Activated CD8-positive, alpha-beta memory T cell treated with anti-CD3 and anti-CD28 coated beads, Interleukin-2, amount 10 ng/mL, durations not matched to agents 7 days and 5 days (primary cell): Measurements from ENCODE around the gene WDR12. TPM values are rescaled to one million over a fixed set of nuclear protein-coding genes. Genes with fewer than 3 reads are reported as not detected.
A peak's percentile ranks its signal among the peaks of the same experiment; 100 is the strongest.
"Not testable (repeated sequence)": the region's sequence is repeated elsewhere in the genome, so short reads cannot be mapped to it uniquely, and the experiment has no call there.

Experiments used
- ATAC-seq: fragments of 150-1000 bp; cut with Tn5 transposase; one replicate; pipeline ENCODE4 v1.10.0; 2021; ENCODE audit warnings: moderate library complexity
- CTCF ChIA-PET: fragments of 350-600 bp; sonication (Branson Sonifier 250); formaldehyde crosslinking; loops from one replicate; lab custom pipeline; 2021; ENCODE audit warnings: antibody characterized with exemption; lab: Charles Lee
- DNase-seq: peaks from one replicate; pipeline ENCODE4 v3.0.0-alpha.2; 2020
- H3K27ac Mint-ChIP-seq: one replicate; pipeline ENCODE4 v1.8.0; 2021; ENCODE audit warnings: mild to moderate bottlenecking, mixed read lengths
- H3K27me3 Mint-ChIP-seq: one replicate; pipeline ENCODE4 v1.8.0; 2021; ENCODE audit warnings: mixed read lengths
- H3K36me3 Mint-ChIP-seq: one replicate; pipeline ENCODE4 v1.8.0; 2021; ENCODE audit warnings: mild to moderate bottlenecking, mixed read lengths
- H3K4me1 Mint-ChIP-seq: one replicate; pipeline ENCODE4 v1.8.0; 2021; ENCODE audit warnings: mixed read lengths
- H3K4me3 Mint-ChIP-seq: one replicate; pipeline ENCODE4 v1.8.0; 2021; ENCODE audit warnings: mild to moderate bottlenecking, moderate library complexity, mixed read lengths
- H3K9me3 Mint-ChIP-seq: one replicate; pipeline ENCODE4 v1.8.0; 2022; ENCODE audit warnings: low read depth, mixed read lengths
- total RNA-seq, 2 experiments: library from RNA; stranded (reverse); gene quantifications; one replicate each; pipeline ENCODE4 v1.2.3, GENCODE V29; 2021

The WDR12 gene
- total RNA-seq, 2 experiments from 2014 or later = 51.8 to 81.7 TPM

- H3K4me1 Mint-ChIP-seq = peaks cover 12% of the 10 kb centered on the region
- CTCF ChIA-PET = interaction anchor here (0.8 to 3.5 kb wide), 9 partner anchors 17 to 582 kb away, joined by 3 to 42 read pairs (median 3); partner anchors contain the start of gene CYP20A1
- H3K36me3 Mint-ChIP-seq = no peaks in the 10 kb centered on the region
- peak; percentile 68 for ATAC-seq
- peak; percentile 65 for DNase-seq
- H3K27me3 Mint-ChIP-seq = no peaks in the 10 kb centered on the region
- H3K27ac Mint-ChIP-seq = peak within 1 kb of the TSS; percentile 82
- H3K4me3 Mint-ChIP-seq = peak within 1 kb of the TSS; percentile 91
- H3K9me3 Mint-ChIP-seq = no peaks in the 10 kb centered on the region
Observed at GRCh38 chr2:202871300-202872141, 40.0 kb downstream of the WDR12 start, which contains the start of gene ICA1L. Gene ICA1L, minus strand, starts transcription at chr2:202871766. Its CDS starts 42,757 bp downstream, at chr2:202829009.

GRCh38 chr2:202870431-202871299, 40.8 kb downstream of the WDR12 start:
- peak; percentile 82 for DNase-seq
- no peaks in the 10 kb centered on the region for H3K27me3 Mint-ChIP-seq
- CTCF ChIA-PET = interaction anchor here (0.6 to 3.5 kb wide), 12 partner anchors 18 to 583 kb away, joined by 3 to 42 read pairs (median 3); partner anchors contain the start of gene CYP20A1
- no peaks in the 10 kb centered on the region for H3K9me3 Mint-ChIP-seq
- H3K4me3 Mint-ChIP-seq = peak overlapping the region; percentile 91
- H3K27ac Mint-ChIP-seq = peak overlapping the region; percentile 81
- no peaks in the 10 kb centered on the region for H3K36me3 Mint-ChIP-seq
- peak; percentile 84 for ATAC-seq
- peaks cover 12% of the 10 kb centered on the region for H3K4me1 Mint-ChIP-seq

- DNase-seq (no peak), ATAC-seq (no peak)
- CTCF ChIA-PET = no interaction called here
Observed at GRCh38 chr2:202861987-202862386, 49.5 kb downstream of the WDR12 start.

GRCh38 chr2:202858601-202859000, 52.9 kb downstream of the WDR12 start:
- Mint-ChIP-seq H3K4me1 (no peaks in the 10 kb centered on the region), H3K27me3 (peaks cover 2% of the 10 kb centered on the region), H3K4me3 (no peak overlapping the region), H3K36me3 (peaks cover 2% of the 10 kb centered on the region), H3K9me3 (no peaks in the 10 kb centered on the region), H3K27ac (no peak overlapping the region)
- ATAC-seq = no peak
- CTCF ChIA-PET = interaction anchor here (0.6 kb wide), 1 partner anchor 181 kb away, joined by 3 read pairs; no protein-coding TSS in a partner anchor
- no peak for DNase-seq

More at GRCh38 chr2:202861987-202862386, 49.5 kb downstream of the WDR12 start:
- Mint-ChIP-seq H3K4me3 (no peak overlapping the region), H3K9me3 (no peaks in the 10 kb centered on the region), H3K36me3 (peaks cover 2% of the 10 kb centered on the region), H3K27ac (no peak overlapping the region), H3K4me1 (no peaks in the 10 kb centered on the region), H3K27me3 (no peaks in the 10 kb centered on the region)

- CTCF ChIA-PET, H3K27ac Mint-ChIP-seq, H3K27me3 Mint-ChIP-seq, H3K36me3 Mint-ChIP-seq, H3K9me3 Mint-ChIP-seq, H3K4me3 Mint-ChIP-seq, H3K4me1 Mint-ChIP-seq, DNase-seq, ATAC-seq: not testable (repeated sequence)
Observed at GRCh38 chr2:202849343-202849742, 62.1 kb downstream of the WDR12 start.

- no peak overlapping the region for H3K4me3 Mint-ChIP-seq
- ATAC-seq = no peak
- H3K4me1 Mint-ChIP-seq = peaks cover 2% of the 10 kb centered on the region
- no peaks in the 10 kb centered on the region for H3K27me3 Mint-ChIP-seq
- no peaks in the 10 kb centered on the region for H3K9me3 Mint-ChIP-seq
- peaks cover under 1% of the 10 kb centered on the region for H3K36me3 Mint-ChIP-seq
- DNase-seq = no peak
- H3K27ac Mint-ChIP-seq = no peak overlapping the region
- CTCF ChIA-PET = no interaction called here
Observed at GRCh38 chr2:202848813-202849212, 62.7 kb downstream of the WDR12 start.

- Mint-ChIP-seq H3K4me1 (peaks cover 2% of the 10 kb centered on the region), H3K9me3 (peaks cover 2% of the 10 kb centered on the region), H3K36me3 (peaks cover 4% of the 10 kb centered on the region), H3K4me3 (no peak overlapping the region), H3K27ac (no peak overlapping the region), H3K27me3 (no peaks in the 10 kb centered on the region)
- ATAC-seq (no peak), DNase-seq (no peak)
- CTCF ChIA-PET = no interaction called here
Observed at GRCh38 chr2:202847693-202848524, 63.6 kb downstream of the WDR12 start.

- Mint-ChIP-seq H3K27ac (no peak overlapping the region), H3K4me1 (peaks cover 2% of the 10 kb centered on the region), H3K27me3 (no peaks in the 10 kb centered on the region), H3K4me3 (no peak overlapping the region), H3K9me3 (peaks cover 7% of the 10 kb centered on the region), H3K36me3 (peaks cover 8% of the 10 kb centered on the region)
- ATAC-seq (no peak), DNase-seq (no peak)
- CTCF ChIA-PET = interaction anchor here (1.1 kb wide), 1 partner anchor 21 kb away, joined by 3 read pairs; no protein-coding TSS in a partner anchor
Observed at GRCh38 chr2:202844656-202845055, 66.8 kb downstream of the WDR12 start.

- Mint-ChIP-seq H3K9me3 (peaks cover 7% of the 10 kb centered on the region), H3K27me3 (no peaks in the 10 kb centered on the region)
Observed at GRCh38 chr2:202842690-202843089, 68.8 kb downstream of the WDR12 start.

GRCh38 chr2:202841090-202841867, 70.2 kb downstream of the WDR12 start:
- CTCF ChIA-PET = no interaction called here
- no peaks in the 10 kb centered on the region for H3K27me3 Mint-ChIP-seq
- DNase-seq (no peak), ATAC-seq (no peak)
- H3K27ac Mint-ChIP-seq = no peak overlapping the region
- no peak overlapping the region for H3K4me3 Mint-ChIP-seq
- H3K4me1 Mint-ChIP-seq = no peaks in the 10 kb centered on the region
- peaks cover 7% of the 10 kb centered on the region for H3K9me3 Mint-ChIP-seq
- H3K36me3 Mint-ChIP-seq = peaks cover 8% of the 10 kb centered on the region

More at GRCh38 chr2:202842690-202843089, 68.8 kb downstream of the WDR12 start:
- DNase-seq = no peak
- no peak for ATAC-seq
- Mint-ChIP-seq H3K36me3 (peaks cover 8% of the 10 kb centered on the region), H3K4me1 (no peaks in the 10 kb centered on the region), H3K27ac (no peak overlapping the region), H3K4me3 (no peak overlapping the region)
- CTCF ChIA-PET = no interaction called here

GRCh38 chr2:202831242-202832220, 79.9 kb downstream of the WDR12 start:
- Mint-ChIP-seq H3K4me1 (peaks cover 10% of the 10 kb centered on the region), H3K4me3 (no peak overlapping the region), H3K36me3 (no peaks in the 10 kb centered on the region), H3K27ac (no peak overlapping the region), H3K9me3 (no peaks in the 10 kb centered on the region), H3K27me3 (no peaks in the 10 kb centered on the region)
- DNase-seq (peak; percentile 66), ATAC-seq (peak; percentile 74)
- CTCF ChIA-PET = no interaction called here
